OCI-LY7 (cell line): ENCODE data around the gene EP400. TPM values are rescaled to one million over a fixed set of nuclear protein-coding genes. Genes with fewer than 3 reads are reported as not detected.
"Not testable (repeated sequence)": the region's sequence is repeated elsewhere in the genome, so short reads cannot be mapped to it uniquely, and the experiment has no call there.

Experiments
- BruUV-seq: library from RNA; stranded (reverse); fragments of 400-500 nt; replicated peaks from 2 replicates; lab custom pipeline; 2021; lab: Mats Ljungman, UMichigan
- CTCF ChIA-PET: fragments of 300-600 bp; sonication (Branson Sonifier 250); formaldehyde crosslinking; loops from one replicate; lab custom pipeline; 2022; ENCODE audit warnings: antibody characterized with exemption; ENCODE audit not compliant: unreplicated experiment; lab: Charles Lee
- POLR2A ChIA-PET: fragments of 300-600 bp; sonication (Branson Sonifier 250); formaldehyde crosslinking; loops from one replicate; lab custom pipeline; 2022; ENCODE audit warnings: antibody characterized with exemption; lab: Charles Lee
- DNase-seq: peaks from one replicate; pipeline ENCODE4 v3.0.0-alpha.2; 2015; ENCODE audit warnings: low spot score
- H2AFZ ChIP-seq: fragments of 200-600 bp; sonication (generic), shearing (Covaris generic); 2 replicates; pipeline ENCODE4 v1.6.1; 2014; ENCODE audit warnings: mild to moderate bottlenecking, antibody characterized with exemption, low read length, moderate library complexity
- H3K27ac ChIP-seq: fragments of 200-600 bp; sonication (generic); 2 replicates; pipeline ENCODE4 v1.5.1; 2014; ENCODE audit warnings: mixed run types, low read depth, mild to moderate bottlenecking, moderate library complexity, low read length, inconsistent platforms; ENCODE audit not compliant: poor library complexity, severe bottlenecking
- H3K36me3 ChIP-seq: fragments of 200-600 bp; sonication (generic); 2 replicates; pipeline ENCODE4 v1.6.1; 2014; ENCODE audit warnings: mild to moderate bottlenecking, antibody characterized with exemption, low read length, moderate library complexity, mixed read lengths; ENCODE audit not compliant: insufficient read depth
- H3K4me1 ChIP-seq: fragments of 200-600 bp; sonication (generic); 2 replicates; pipeline ENCODE4 v1.5.1; 2014; ENCODE audit warnings: mild to moderate bottlenecking, low read length; ENCODE audit not compliant: insufficient read depth, poor library complexity, severe bottlenecking
- H3K4me2 ChIP-seq: fragments of 200-600 bp; sonication (generic); 2 replicates; pipeline ENCODE4 v1.6.1; 2014; ENCODE audit warnings: mild to moderate bottlenecking, low read length
- H3K4me3 ChIP-seq: fragments of 200-600 bp; sonication (generic); 2 replicates; pipeline ENCODE4 v1.5.1; 2014; ENCODE audit warnings: mild to moderate bottlenecking, low read depth, low read length; ENCODE audit not compliant: poor library complexity, severe bottlenecking
- H3K79me2 ChIP-seq: fragments of 200-600 bp; sonication (generic); 2 replicates; pipeline ENCODE4 v1.6.1; 2016; ENCODE audit warnings: low read depth, mild to moderate bottlenecking, low read length, moderate library complexity, mixed read lengths; ENCODE audit not compliant: insufficient read depth
- H3K9me2 ChIP-seq: fragments of 200-600 bp; sonication (generic); 2 replicates; pipeline ENCODE4 v1.6.1; 2016; ENCODE audit warnings: mild to moderate bottlenecking, low read length, mixed read lengths; ENCODE audit not compliant: insufficient read depth
- H3K9me3 ChIP-seq: fragments of 200-600 bp; sonication (generic); 2 replicates; pipeline ENCODE4 v1.6.1; 2014; ENCODE audit warnings: mild to moderate bottlenecking, mixed run types, low read length, mixed read lengths
- H4K20me1 ChIP-seq: fragments of 200-600 bp; sonication (generic); 2 replicates; pipeline ENCODE4 v1.6.1; 2014; ENCODE audit warnings: mild to moderate bottlenecking, antibody characterized with exemption, low read length, moderate library complexity, mixed read lengths; ENCODE audit not compliant: insufficient read depth
- CTCF ChIP-seq: fragments of 200-600 bp; sonication (generic); conservative IDR thresholded peaks from 2 replicates; pipeline ENCODE4 v1.5.1; 2014; ENCODE audit warnings: mild to moderate bottlenecking, antibody characterized with exemption, low read length, moderate library complexity, mixed read lengths
- EZH2phosphoT487 ChIP-seq: fragments of 200-600 bp; sonication (generic); IDR thresholded peaks from 2 replicates; pipeline ENCODE4 v1.6.1; 2018; ENCODE audit warnings: low read depth, borderline replicate concordance, mild to moderate bottlenecking, mixed run types, antibody characterized with exemption, low read length, moderate library complexity, mixed read lengths
- intact Hi-C: fragments of 100-400 bp; cut with micrococcal nuclease; formaldehyde crosslinking; loops from one replicate; pipeline ENCODE4 v1.10.0; 2022; ENCODE audit not compliant: unreplicated experiment
- total RNA-seq, 2 experiments: library from RNA; depleted of rRNA in 1 of 2; stranded (reverse); fragments of >200 nt in 1 of 2; shearing (Covaris generic) in 1 of 2; gene quantifications; 2 replicates each; pipeline ENCODE4 v1.2.3, GENCODE V29; 2014 to 2022

EP400 gene
- total RNA-seq, 2 experiments from 2014 or later: 20.7 to 56.2 TPM

GRCh38 chr12:131947482-131948027 is 2.2 kb upstream of the EP400 start:
- Histone ChIP-seq H4K20me1 (peaks cover 2% of the 10 kb centered on the region; the same call in 1 of the 2 replicates), H2AFZ (no peak overlapping the region), H3K27ac (no peak overlapping the region), H3K4me1 (peaks cover 6% of the 10 kb centered on the region), H3K9me3 (no peaks in the 10 kb centered on the region), H3K4me2 (no peak overlapping the region), H3K36me3 (peaks cover 37% of the 10 kb centered on the region), H3K79me2 (peaks cover 24% of the 10 kb centered on the region), H3K9me2 (no peaks in the 10 kb centered on the region), H3K4me3 (no peak overlapping the region)
- POLR2A ChIA-PET: no interaction called here
- DNase-seq: no peak
- BruUV-seq: no TSS peak
- TF ChIP-seq EZH2phosphoT487 (no peak), CTCF (no peak)
- CTCF ChIA-PET: no interaction called here
- intact Hi-C loops: no loop called here

GRCh38 chr12:131948166-131948712 is 1.5 kb upstream of the EP400 start:
- Histone ChIP-seq H3K4me1 (peaks cover 7% of the 10 kb centered on the region), H3K27ac (no peak overlapping the region)

GRCh38 chr12:131948713-131949430 is 870 bp upstream of the EP400 start:
- H3K79me2 ChIP-seq: peaks cover 37% of the 10 kb centered on the region
- intact Hi-C loops: loop anchor here (1.0 kb wide), 2 partner anchors 20 to 113 kb away; partner anchors contain the start of gene PUS1
- BruUV-seq, H3K9me3 ChIP-seq, H3K9me2 ChIP-seq, CTCF ChIA-PET, DNase-seq, H3K27ac ChIP-seq, H3K4me1 ChIP-seq, POLR2A ChIA-PET: not testable (repeated sequence)
- H3K36me3 ChIP-seq: peaks cover 34% of the 10 kb centered on the region
- H4K20me1 ChIP-seq: peaks cover 13% of the 10 kb centered on the region; the same call in 1 of the 2 replicates
- peak overlapping the region; percentile 92 for H3K4me3 ChIP-seq
- H2AFZ ChIP-seq: peak overlapping the region; percentile 14; the same call in 1 of the 2 replicates
- peak overlapping the region; percentile 67 for H3K4me2 ChIP-seq

More at GRCh38 chr12:131948166-131948712, 1.5 kb upstream of the EP400 start:
- Histone ChIP-seq H3K9me2 (no peaks in the 10 kb centered on the region), H3K36me3 (peaks cover 37% of the 10 kb centered on the region), H4K20me1 (peaks cover 9% of the 10 kb centered on the region; the same call in 1 of the 2 replicates), H3K4me3 (no peak overlapping the region), H3K9me3 (no peaks in the 10 kb centered on the region), H3K4me2 (no peak overlapping the region), H2AFZ (no peak overlapping the region), H3K79me2 (peaks cover 31% of the 10 kb centered on the region)
- intact Hi-C loops: no loop called here
- no TSS peak for BruUV-seq
- POLR2A ChIA-PET: no interaction called here
- CTCF ChIA-PET: no interaction called here
- TF ChIP-seq CTCF (no peak), EZH2phosphoT487 (no peak)
- no peak for DNase-seq
